Sigmoid colon (tissue), 4 donors: ENCODE data around the gene ZBTB39.
"Not testable (repeated sequence)": the region's sequence is repeated elsewhere in the genome, so short reads cannot be mapped to it uniquely, and the experiment has no call there.

Experiments
- CTCF ChIP-seq, 4 experiments: fragments of 450-650 bp in 3 of 4; fragments of 200-600 bp in 1 of 4; IDR thresholded peaks; one replicate each; pipeline ENCODE4 v1.5.1; 2016 to 2019; ENCODE audit warnings: antibody characterized with exemption in 4 of 4, mild to moderate bottlenecking in 3 of 4, moderate library complexity in 2 of 4
- EP300 ChIP-seq, 4 donors: sonication (generic); formaldehyde crosslinking; IDR thresholded peaks; one replicate each; pipeline ENCODE4 v1.6.1; 2017; ENCODE audit warnings: antibody characterized with exemption in 4 of 4
- POLR2A ChIP-seq, 2 donors: fragments of 450-650 bp; IDR thresholded peaks; one replicate each; pipeline ENCODE4 v1.6.1; 2016; ENCODE audit warnings: antibody characterized with exemption in 2 of 2, mild to moderate bottlenecking in 2 of 2, moderate library complexity in 2 of 2
- POLR2AphosphoS5 ChIP-seq, 4 donors: sonication (generic); formaldehyde crosslinking; IDR thresholded peaks; one replicate each; pipeline ENCODE4 v1.6.1; 2017; ENCODE audit warnings: antibody characterized with exemption in 4 of 4

DNA sequence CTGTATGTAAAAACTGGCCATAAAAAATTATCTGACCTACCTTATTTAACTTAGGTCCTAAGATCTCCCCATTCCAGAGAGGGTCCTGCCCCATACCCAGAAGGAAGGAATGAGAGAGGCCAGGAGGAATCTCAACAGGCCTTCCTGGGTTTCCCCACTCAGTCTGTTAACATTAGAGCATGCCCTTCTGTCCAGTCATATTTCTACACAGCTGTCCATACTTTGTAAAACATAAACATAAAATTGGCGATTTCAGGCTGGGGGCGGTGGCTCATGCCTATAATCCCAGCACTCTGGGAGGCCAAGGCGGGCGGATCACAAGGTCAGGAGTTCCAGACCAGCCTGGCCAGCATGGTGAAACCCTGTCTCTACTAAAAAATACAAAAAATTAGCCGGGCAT, 16.0 kb upstream of the ZBTB39 start:
- not testable (repeated sequence) for TF ChIP-seq CTCF, POLR2A, POLR2AphosphoS5, EP300 (IDR thresholded peaks at IDR 0.05)
